ENCODE measurements around the gene FILIP1. TPM values are rescaled to one million over a fixed set of nuclear protein-coding genes. Genes with fewer than 3 reads are reported as not detected.

Gene FILIP1
- polyA plus RNA-seq, 2 of the 4 experiments (the other 2 are of a cell fraction): 2.3 to 15.6 TPM

- no peak for ATAC-seq
- 79% methylated on average over 4 of the region's 4 CpGs for WGBS (ENCODE audit: missing lambda C conversion rate)
- Histone ChIP-seq H3K9me3 (no peaks in the 10 kb centered on the region), H3K4me2 (no peak overlapping the region), H3K27ac (no peak overlapping the region), H3K4me3 (no peak overlapping the region), H3K4me1 (no peaks in the 10 kb centered on the region)
- TF ChIP-seq SMC3 (IDR thresholded peaks at IDR 0.05) (no peak), EP300 (IDR thresholded peaks at IDR 0.05) (no peak), NFE2L2 (conservative IDR thresholded peaks at IDR 0.05; ENCODE audit: low read length) (no peak), BHLHE40 (IDR thresholded peaks at IDR 0.05; ENCODE audit: low read depth, low read length) (no peak), ZSCAN20 (CRISPR knock-in tag; IDR thresholded peaks at IDR 0.05) (no peak), KDM1A (IDR thresholded peaks at IDR 0.05; ENCODE audit: low read depth) (no peak), HOXB5 (CRISPR knock-in tag; IDR thresholded peaks at IDR 0.05) (no peak)
- CTCF ChIA-PET: interaction anchor here (0.7 to 1.2 kb wide), 2 partner anchors 17 to 23 kb away, joined by 3 read pairs; no protein-coding TSS in a partner anchor
- POLR2A ChIA-PET: no interaction called here
- no peak for DNase-seq (ENCODE audit: low read depth in 1 of 2, low spot score in 1 of 2)
- no peak for FAIRE-seq
Measured at GRCh38 chr6:75317503-75318206, 175.9 kb downstream of the FILIP1 start.

- ATAC-seq: no peak
- Histone ChIP-seq H3K4me1 (no peaks in the 10 kb centered on the region), H3K4me2 (no peak overlapping the region), H3K9me3 (no peaks in the 10 kb centered on the region), H3K27ac (no peak overlapping the region), H3K4me3 (no peak overlapping the region)
- no peak for DNase-seq (ENCODE audit: low read depth in 1 of 2, low spot score in 1 of 2)
- ChIA-PET CTCF (no interaction called here), POLR2A (no interaction called here)
- peak; percentile 30 for TF ChIP-seq MAFK (IDR thresholded peaks at IDR 0.05; ENCODE audit: partially characterized antibody)
- TF ChIP-seq MAZ (IDR thresholded peaks at IDR 0.05; ENCODE audit: borderline replicate concordance, low read depth, low read length): no peak
- no peak for FAIRE-seq
Measured at GRCh38 chr6:75315978-75316377, 177.6 kb downstream of the FILIP1 start.

- TF ChIP-seq FOXS1 (CRISPR knock-in tag; IDR thresholded peaks at IDR 0.05): no peak
- no peak for TF ChIP-seq GATA3 (IDR thresholded peaks at IDR 0.05; ENCODE audit: borderline replicate concordance)
- TF ChIP-seq TP53 (CRISPR knock-in tag; IDR thresholded peaks at IDR 0.05): no peak
- TF ChIP-seq POLR2A (IDR thresholded peaks at IDR 0.05; ENCODE audit: low read length): no peak
- TF ChIP-seq RFX5 (IDR thresholded peaks at IDR 0.05): no peak
- TF ChIP-seq, protein P1, sequence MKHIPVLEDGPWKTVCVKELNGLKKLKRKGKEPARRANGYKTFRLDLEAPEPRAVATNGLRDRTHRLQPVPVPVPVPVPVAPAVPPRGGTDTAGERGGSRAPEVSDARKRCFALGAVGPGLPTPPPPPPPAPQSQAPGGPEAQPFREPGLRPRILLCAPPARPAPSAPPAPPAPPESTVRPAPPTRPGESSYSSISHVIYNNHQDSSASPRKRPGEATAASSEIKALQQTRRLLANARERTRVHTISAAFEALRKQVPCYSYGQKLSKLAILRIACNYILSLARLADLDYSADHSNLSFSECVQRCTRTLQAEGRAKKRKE (CRISPR knock-in tag; IDR thresholded peaks at IDR 0.05; ENCODE audit: low read depth): no peak
- no peak for TF ChIP-seq MAZ (IDR thresholded peaks at IDR 0.05; ENCODE audit: borderline replicate concordance, low read depth, low read length)
- no peak for TF ChIP-seq TFCP2L1 (CRISPR knock-in tag; IDR thresholded peaks at IDR 0.05)
- no peak for TF ChIP-seq SREBF2 (IDR thresholded peaks at IDR 0.05)
- TF ChIP-seq BHLHE40 (IDR thresholded peaks at IDR 0.05; ENCODE audit: low read depth, low read length): no peak
- DNase-seq (ENCODE audit: low read depth in 1 of 2, low spot score in 1 of 2) (no peak), FAIRE-seq (no peak), ATAC-seq (no peak)
- 79% methylated on average over 11 of the region's 11 CpGs for WGBS (ENCODE audit: missing lambda C conversion rate)
- CTCF ChIA-PET: interaction anchor here (1.2 kb wide), 1 partner anchor 59 kb away, joined by 3 read pairs; no protein-coding TSS in a partner anchor
- Histone ChIP-seq H3K4me2 (no peak overlapping the region), H3K4me1 (no peaks in the 10 kb centered on the region), H3K27ac (no peak overlapping the region), H3K4me3 (no peak overlapping the region), H3K9me3 (no peaks in the 10 kb centered on the region)
- POLR2A ChIA-PET: no interaction called here
Measured at GRCh38 chr6:75308250-75308988, 185.2 kb downstream of the FILIP1 start.

DNA sequence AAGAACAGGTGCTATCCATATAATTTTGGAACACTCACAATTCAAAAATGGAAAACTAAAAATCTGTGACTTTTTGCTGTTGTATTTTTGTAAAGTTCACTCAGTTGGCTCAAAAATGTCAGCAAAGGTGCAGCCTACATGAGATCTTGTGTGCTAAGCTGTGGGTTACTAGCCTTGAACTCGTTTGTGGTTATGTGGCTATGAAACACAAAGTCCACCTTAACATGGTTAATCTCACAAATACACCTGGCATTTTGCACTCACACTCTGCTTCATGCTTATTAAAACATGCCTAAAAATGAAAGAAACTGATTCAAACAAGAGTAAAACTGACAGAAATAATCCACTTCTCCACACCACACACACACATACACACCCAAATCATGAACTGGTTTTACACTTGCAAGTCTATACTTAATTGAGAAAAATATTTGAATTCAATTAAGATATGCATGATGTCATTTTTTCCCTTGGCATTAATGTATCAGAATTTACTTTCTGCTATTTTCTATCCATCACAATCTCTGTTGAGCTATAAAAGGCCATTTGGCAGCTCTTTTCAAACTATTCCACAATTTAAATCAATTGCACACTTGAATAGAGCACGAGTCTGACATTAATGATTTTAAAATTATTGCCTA lies 186.1 kb downstream of the FILIP1 start:
- 69% methylated on average over 2 of the region's 2 CpGs for WGBS (ENCODE audit: missing lambda C conversion rate)
- Histone ChIP-seq H3K4me1 (no peaks in the 10 kb centered on the region), H3K4me3 (no peak overlapping the region), H3K9me3 (no peaks in the 10 kb centered on the region), H3K27ac (no peak overlapping the region), H3K4me2 (no peak overlapping the region)
- ChIA-PET POLR2A (no interaction called here), CTCF (interaction anchor here (1.2 kb wide), 1 partner anchor 60 kb away, joined by 3 read pairs; no protein-coding TSS in a partner anchor)
- no peak for FAIRE-seq
- ATAC-seq: no peak
- DNase-seq (ENCODE audit: low read depth in 1 of 2, low spot score in 1 of 2): no peak
- TF ChIP-seq PHF8 (IDR thresholded peaks at IDR 0.05; ENCODE audit: borderline replicate concordance, low read depth) (no peak), BHLHE40 (IDR thresholded peaks at IDR 0.05; ENCODE audit: low read depth, low read length) (no peak), RCOR1 (IDR thresholded peaks at IDR 0.05; ENCODE audit: low read depth, low read length) (no peak), NFE2L2 (conservative IDR thresholded peaks at IDR 0.05; ENCODE audit: low read length) (no peak), HMGXB4 (CRISPR knock-in tag; IDR thresholded peaks at IDR 0.05; ENCODE audit: borderline replicate concordance) (no peak), HDAC2 (IDR thresholded peaks at IDR 0.05) (no peak), HOXA7 (CRISPR knock-in tag; IDR thresholded peaks at IDR 0.05) (no peak), SMC3 (IDR thresholded peaks at IDR 0.05) (no peak)
- TF ChIP-seq, protein P2, sequence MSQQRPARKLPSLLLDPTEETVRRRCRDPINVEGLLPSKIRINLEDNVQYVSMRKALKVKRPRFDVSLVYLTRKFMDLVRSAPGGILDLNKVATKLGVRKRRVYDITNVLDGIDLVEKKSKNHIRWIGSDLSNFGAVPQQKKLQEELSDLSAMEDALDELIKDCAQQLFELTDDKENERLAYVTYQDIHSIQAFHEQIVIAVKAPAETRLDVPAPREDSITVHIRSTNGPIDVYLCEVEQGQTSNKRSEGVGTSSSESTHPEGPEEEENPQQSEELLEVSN (IDR thresholded peaks at IDR 0.05; ENCODE audit: borderline replicate concordance, low read depth): no peak
- TF ChIP-seq, protein P1 (CRISPR knock-in tag; IDR thresholded peaks at IDR 0.05; ENCODE audit: low read depth): no peak

Measured in A549 (cell line).